Fibroblast of villous mesenchyme (primary cell): Measurements from ENCODE around the gene NPLOC4. TPM values are rescaled to one million over a fixed set of nuclear protein-coding genes. Genes with fewer than 3 reads are reported as not detected.

Experiments
- DNase-seq: peaks from one replicate; pipeline ENCODE4 v3.0.0-alpha.2; 2010; ENCODE audit warnings: low read depth
- H3K4me3 ChIP-seq: 2 replicates; pipeline ENCODE4 v1.5.1; 2011; ENCODE audit warnings: low read depth, mild to moderate bottlenecking, low read length
- total RNA-seq: library from RNA; depleted of rRNA; stranded (reverse); fragments of >200 nt; gene quantifications from 2 replicates; pipeline ENCODE4 v1.2.3, GENCODE V29; 2012
- TF ChIP-seq, protein P1 (sequence below): IDR thresholded peaks from 2 replicates; pipeline ENCODE4 v1.5.1; 2012; ENCODE audit warnings: low read depth, mild to moderate bottlenecking, low read length; ENCODE audit not compliant: insufficient read depth

NPLOC4 gene
- total RNA-seq, 1 donor: 96.7 TPM

DNA sequence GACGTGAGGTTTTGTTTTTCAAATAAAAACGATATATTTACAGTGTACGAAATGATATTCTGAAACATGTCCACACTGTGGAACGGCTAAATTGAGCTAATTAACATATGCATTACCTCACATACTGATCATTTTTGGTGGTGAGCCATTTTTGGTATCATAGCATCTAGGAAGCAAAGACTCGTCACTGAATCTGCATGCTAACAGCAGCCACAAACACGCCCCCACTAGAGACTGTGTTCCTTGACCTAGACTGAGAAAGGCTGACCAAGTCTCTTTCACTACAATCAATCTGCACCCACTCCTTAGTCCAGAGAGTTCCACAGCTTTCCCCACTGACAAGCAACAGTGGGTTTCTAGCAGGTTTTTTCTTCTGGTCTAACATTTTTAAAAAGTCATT, 29.5 kb downstream of the NPLOC4 start:
- TF ChIP-seq, protein P1, sequence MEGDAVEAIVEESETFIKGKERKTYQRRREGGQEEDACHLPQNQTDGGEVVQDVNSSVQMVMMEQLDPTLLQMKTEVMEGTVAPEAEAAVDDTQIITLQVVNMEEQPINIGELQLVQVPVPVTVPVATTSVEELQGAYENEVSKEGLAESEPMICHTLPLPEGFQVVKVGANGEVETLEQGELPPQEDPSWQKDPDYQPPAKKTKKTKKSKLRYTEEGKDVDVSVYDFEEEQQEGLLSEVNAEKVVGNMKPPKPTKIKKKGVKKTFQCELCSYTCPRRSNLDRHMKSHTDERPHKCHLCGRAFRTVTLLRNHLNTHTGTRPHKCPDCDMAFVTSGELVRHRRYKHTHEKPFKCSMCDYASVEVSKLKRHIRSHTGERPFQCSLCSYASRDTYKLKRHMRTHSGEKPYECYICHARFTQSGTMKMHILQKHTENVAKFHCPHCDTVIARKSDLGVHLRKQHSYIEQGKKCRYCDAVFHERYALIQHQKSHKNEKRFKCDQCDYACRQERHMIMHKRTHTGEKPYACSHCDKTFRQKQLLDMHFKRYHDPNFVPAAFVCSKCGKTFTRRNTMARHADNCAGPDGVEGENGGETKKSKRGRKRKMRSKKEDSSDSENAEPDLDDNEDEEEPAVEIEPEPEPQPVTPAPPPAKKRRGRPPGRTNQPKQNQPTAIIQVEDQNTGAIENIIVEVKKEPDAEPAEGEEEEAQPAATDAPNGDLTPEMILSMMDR: no peak
- H3K4me3 ChIP-seq: no peak overlapping the region
- no peak for DNase-seq

DNA sequence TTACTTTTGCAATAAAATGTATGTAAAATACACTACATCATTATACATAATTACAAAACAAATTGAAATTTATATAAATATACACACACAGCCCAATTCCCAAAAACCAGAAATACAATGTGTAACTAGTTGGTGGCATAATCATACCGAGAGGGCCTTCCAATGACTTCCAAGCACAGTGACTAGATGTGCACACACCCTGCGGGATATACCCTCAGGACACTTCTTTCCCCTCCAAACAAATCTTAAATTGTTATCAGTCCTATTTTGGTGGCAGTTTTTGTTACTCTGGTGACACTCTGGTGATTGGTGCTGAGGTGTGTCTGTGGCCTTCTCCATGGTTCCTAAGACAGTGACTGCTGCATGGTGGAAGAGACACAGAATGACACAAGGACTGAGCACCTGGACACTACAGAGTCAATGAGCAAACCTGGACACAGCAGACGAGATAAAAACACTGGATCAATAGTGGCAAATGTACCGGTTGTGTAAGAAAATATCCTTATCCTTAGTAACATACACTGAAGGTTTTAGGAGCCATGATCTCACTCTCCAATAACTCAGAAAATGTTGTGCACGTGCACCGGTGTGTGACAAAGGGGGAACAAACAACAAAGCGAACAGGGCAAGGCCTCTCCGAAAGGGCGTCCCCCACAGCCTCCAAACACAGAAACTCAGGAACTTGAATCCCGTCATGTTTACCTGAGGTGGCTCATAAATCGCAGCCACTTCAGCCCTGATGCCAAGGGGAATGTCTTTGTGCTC, 32.9 kb downstream of the NPLOC4 start:
- TF ChIP-seq, protein P1: no peak
- no peak for DNase-seq
- H3K4me3 ChIP-seq: no peak overlapping the region

DNA sequence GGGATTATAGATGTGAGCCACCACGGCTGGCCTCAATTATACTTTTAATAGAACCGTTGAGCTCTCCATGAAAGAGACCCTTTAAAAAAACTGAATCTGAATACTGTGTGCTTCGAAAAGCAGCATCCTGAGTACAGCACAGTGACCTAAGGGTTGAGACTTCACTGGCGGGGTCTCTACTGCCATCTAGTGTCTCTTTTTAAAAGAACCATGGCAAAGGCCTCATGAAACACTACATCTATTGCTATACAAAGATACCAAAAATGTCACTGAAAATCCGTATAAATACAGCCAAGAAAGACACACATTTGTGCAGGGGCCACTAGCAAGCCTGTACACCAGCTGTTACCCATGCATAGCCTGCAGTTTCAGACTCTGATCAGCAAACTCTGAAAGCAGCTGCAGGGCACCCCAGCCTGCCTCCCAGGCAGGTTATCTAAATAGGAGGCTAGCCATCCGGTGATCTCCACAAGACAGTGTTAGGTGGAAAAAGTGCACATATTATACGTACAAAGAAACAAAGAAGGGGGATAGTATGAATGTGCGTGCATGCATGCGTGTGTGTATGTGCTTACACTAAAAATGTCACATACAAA, 35.3 kb downstream of the NPLOC4 start:
- TF ChIP-seq, protein P1: peak; percentile 79
- no peak overlapping the region for H3K4me3 ChIP-seq
- peak; percentile 83 for DNase-seq

- peak; percentile 62 for DNase-seq
- TF ChIP-seq, protein P1: no peak
- H3K4me3 ChIP-seq: no peak overlapping the region
Measured at GRCh38 chr17:81599719-81600486, 37.0 kb downstream of the NPLOC4 start.

GRCh38 chr17:81593105-81593871, 43.6 kb downstream of the NPLOC4 start:
- DNase-seq: no peak
- TF ChIP-seq, protein P1: no peak

GRCh38 chr17:81591971-81592370, 44.9 kb downstream of the NPLOC4 start:
- H3K4me3 ChIP-seq: no peak overlapping the region
- TF ChIP-seq, protein P1: no peak
- DNase-seq: no peak

More at GRCh38 chr17:81593105-81593871, 43.6 kb downstream of the NPLOC4 start:
- H3K4me3 ChIP-seq: no peak overlapping the region
